Measurements from ENCODE around the gene VNN1. TPM values are rescaled to one million over a fixed set of nuclear protein-coding genes. Genes with fewer than 3 reads are reported as not detected.
"Not testable (repeated sequence)": the region's sequence is repeated elsewhere in the genome, so short reads cannot be mapped to it uniquely, and the experiment has no call there.

VNN1 gene
- polyA plus RNA-seq, 6 donors from 2014 or later, result 0.09 to 0.17 (median 0.10) TPM; not detected in 3

GRCh38 chr6:132715204-132715603 is 1.3 kb upstream of the VNN1 start:
- Mint-ChIP-seq H3K9me3 (peaks cover 0 to 3% (median 0%) of the 10 kb centered on the region in 7 donors), H3K27ac (no peak overlapping the region), H3K27me3 (peaks cover 0 to 7% (median 5%) of the 10 kb centered on the region in 3 donors), H3K36me3 (peaks cover 0 to 4% of the 10 kb centered on the region in 2 donors), H3K4me1 (peaks cover 7 to 12% (median 11%) of the 10 kb centered on the region in 3 donors), H3K4me3 (no peak overlapping the region)
- ATAC-seq (ENCODE audit: low read depth in 2 of 2) (no peak), DNase-seq (no peak)

GRCh38 chr6:132714160-132714559 is 305 bp upstream of the VNN1 start:
- H3K4me3 Mint-ChIP-seq, result peak overlapping the region in 4 of 8 donors; percentile 23 to 51 (median 42)
- H3K36me3 Mint-ChIP-seq, result peaks cover 0 to 4% of the 10 kb centered on the region in 2 donors
- DNase-seq (no peak), ATAC-seq (ENCODE audit: low read depth in 2 of 2) (no peak)
- H3K4me1 Mint-ChIP-seq, result peaks cover 7 to 12% (median 11%) of the 10 kb centered on the region in 3 donors
- H3K9me3 Mint-ChIP-seq, result peaks cover 0 to 3% (median 0%) of the 10 kb centered on the region in 7 donors
- H3K27me3 Mint-ChIP-seq, result peaks cover 0 to 7% (median 0%) of the 10 kb centered on the region in 3 donors
- peak overlapping the region in 1 of 6 donors; percentile 18 for H3K27ac Mint-ChIP-seq

GRCh38 chr6:132712366-132712765 is 1.5 kb downstream of the VNN1 start:
- no peak for ATAC-seq (ENCODE audit: low read depth in 2 of 2)
- H3K27me3 Mint-ChIP-seq, result peaks cover 0 to 5% (median 4%) of the 10 kb centered on the region in 3 donors

DNA sequence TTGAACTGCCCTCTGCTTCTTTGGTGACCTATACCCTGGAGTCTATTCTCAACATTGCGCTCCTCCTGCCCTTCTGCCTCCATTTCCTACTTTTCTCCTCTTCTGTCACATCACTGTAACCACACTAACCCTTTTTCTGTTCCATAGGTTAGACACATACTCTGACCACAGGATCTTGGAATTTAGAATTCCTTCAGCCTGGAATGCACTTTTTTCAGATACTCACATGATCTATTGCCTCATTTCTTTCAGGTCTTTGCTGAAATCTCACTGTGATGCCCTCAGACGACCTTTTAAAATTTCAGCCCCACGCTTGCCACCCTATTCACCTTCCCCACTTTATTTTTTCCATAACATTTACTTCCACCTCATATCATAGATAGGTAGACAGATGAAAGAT is 5.1 kb downstream of the VNN1 start:
- no peak for ATAC-seq (ENCODE audit: low read depth in 2 of 2)
- H3K27me3 Mint-ChIP-seq, result peaks cover 9 to 15% (median 11%) of the 10 kb centered on the region in 3 donors
- peaks cover 1 to 24% (median 17%) of the 10 kb centered on the region in 7 donors for H3K9me3 Mint-ChIP-seq

More at GRCh38 chr6:132712366-132712765, 1.5 kb downstream of the VNN1 start:
- Mint-ChIP-seq H3K4me1 (peaks cover 7 to 14% (median 12%) of the 10 kb centered on the region in 3 donors), H3K9me3 (peaks cover 0 to 3% (median 0%) of the 10 kb centered on the region in 7 donors), H3K36me3 (no peaks in the 10 kb centered on the region), H3K4me3 (no peak overlapping the region), H3K27ac (no peak overlapping the region)
- no peak for DNase-seq

GRCh38 chr6:132708002-132708401 is 5.9 kb downstream of the VNN1 start:
- DNase-seq (no peak), ATAC-seq (ENCODE audit: low read depth in 2 of 2) (no peak)
- Mint-ChIP-seq H3K9me3 (peaks cover 6 to 30% (median 17%) of the 10 kb centered on the region in 7 donors), H3K27ac (no peak overlapping the region), H3K4me3 (no peak overlapping the region), H3K36me3 (peaks cover 4 to 8% of the 10 kb centered on the region in 2 donors), H3K4me1 (peaks cover 0 to 2% (median 0%) of the 10 kb centered on the region in 3 donors), H3K27me3 (peaks cover 11 to 21% (median 17%) of the 10 kb centered on the region in 3 donors)

More for the DNA sequence above, 5.1 kb downstream of the VNN1 start:
- Mint-ChIP-seq H3K4me1 (peaks cover 4 to 8% (median 5%) of the 10 kb centered on the region in 3 donors), H3K36me3 (peaks cover 4 to 8% of the 10 kb centered on the region in 2 donors), H3K27ac (no peak overlapping the region), H3K4me3 (no peak overlapping the region)
- DNase-seq, result no peak

DNA sequence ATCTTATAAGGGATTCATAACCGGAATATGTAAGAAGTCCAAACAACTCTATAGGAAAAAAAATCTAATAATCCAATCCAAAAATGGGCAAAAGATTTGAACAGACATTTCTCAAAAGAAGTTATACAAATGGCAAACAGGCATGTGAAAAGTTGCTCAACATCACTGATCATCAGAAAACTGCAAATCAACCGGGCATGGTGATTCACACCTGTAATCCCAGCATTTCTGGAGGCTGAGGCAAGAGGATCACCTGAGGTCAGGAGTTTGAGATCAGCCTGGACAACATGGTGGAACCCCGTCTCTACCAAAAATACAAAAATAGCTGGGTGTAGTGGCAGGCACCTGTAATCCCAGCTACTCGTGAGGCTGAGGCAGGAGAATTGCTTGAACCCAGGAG is 7.1 kb downstream of the VNN1 start:
- not testable (repeated sequence) for H3K36me3 Mint-ChIP-seq; ATAC-seq (ENCODE audit: low read depth in 2 of 2)
- H3K27me3 Mint-ChIP-seq, result peaks cover 14 to 33% (median 19%) of the 10 kb centered on the region in 3 donors

GRCh38 chr6:132703936-132704335 is 9.9 kb downstream of the VNN1 start:
- Mint-ChIP-seq H3K4me1 (peaks cover 0 to 2% (median 0%) of the 10 kb centered on the region in 3 donors), H3K9me3 (peaks cover 6 to 30% (median 17%) of the 10 kb centered on the region in 7 donors), H3K4me3 (no peak overlapping the region), H3K27ac (no peak overlapping the region), H3K36me3 (peaks cover 4 to 8% of the 10 kb centered on the region in 2 donors), H3K27me3 (peaks cover 19 to 39% (median 26%) of the 10 kb centered on the region in 3 donors)
- DNase-seq (no peak), ATAC-seq (ENCODE audit: low read depth in 2 of 2) (no peak)

More for the DNA sequence above, 7.1 kb downstream of the VNN1 start:
- H3K9me3 Mint-ChIP-seq, result peaks cover 6 to 30% (median 17%) of the 10 kb centered on the region in 7 donors
- DNase-seq, H3K27ac Mint-ChIP-seq, H3K4me3 Mint-ChIP-seq, H3K4me1 Mint-ChIP-seq: not testable (repeated sequence)

- Mint-ChIP-seq H3K27me3 (peaks cover 9 to 30% (median 15%) of the 10 kb centered on the region in 3 donors), H3K4me3 (no peak overlapping the region), H3K4me1 (no peaks in the 10 kb centered on the region), H3K36me3 (peaks cover 4 to 14% of the 10 kb centered on the region in 2 donors), H3K9me3 (peaks cover 8 to 35% (median 17%) of the 10 kb centered on the region in 7 donors), H3K27ac (no peak overlapping the region)
- DNase-seq (no peak), ATAC-seq (ENCODE audit: low read depth in 2 of 2) (no peak)
Measured at GRCh38 chr6:132698608-132699007, 15.2 kb downstream of the VNN1 start.

GRCh38 chr6:132695773-132696172 is 18.1 kb downstream of the VNN1 start:
- H3K27ac Mint-ChIP-seq, result peak overlapping the region in 1 of 6 donors; percentile 8
- no peaks in the 10 kb centered on the region for H3K4me1 Mint-ChIP-seq
- no peak for ATAC-seq (ENCODE audit: low read depth in 2 of 2)

DNA sequence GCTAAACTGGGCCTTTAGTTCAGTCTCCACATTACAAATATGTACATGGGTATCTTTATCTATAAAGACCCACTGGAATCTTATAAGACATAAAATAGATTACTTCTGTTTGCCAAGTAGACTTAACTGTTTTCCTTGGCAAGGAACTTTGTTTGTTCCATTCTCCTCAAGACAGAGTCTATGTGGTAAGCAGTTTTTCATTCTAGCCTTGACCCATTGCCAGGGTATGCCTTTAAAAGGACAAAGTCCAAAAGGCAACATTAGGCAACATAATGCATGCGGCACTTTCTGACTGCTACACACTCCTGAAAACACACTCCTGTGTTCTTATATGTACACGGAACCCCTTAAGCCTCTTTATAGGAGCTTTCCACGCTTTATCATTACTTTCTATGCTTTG is 20.4 kb downstream of the VNN1 start:
- no peak overlapping the region for H3K4me3 Mint-ChIP-seq
- H3K27ac Mint-ChIP-seq, result no peak overlapping the region

More at GRCh38 chr6:132695773-132696172, 18.1 kb downstream of the VNN1 start:
- peaks cover 0 to 12% (median 1%) of the 10 kb centered on the region in 3 donors for H3K27me3 Mint-ChIP-seq
- DNase-seq, result no peak
- H3K4me3 Mint-ChIP-seq, result no peak overlapping the region
- peaks cover 5 to 32% (median 16%) of the 10 kb centered on the region in 7 donors for H3K9me3 Mint-ChIP-seq
- H3K36me3 Mint-ChIP-seq, result peaks cover 4 to 14% of the 10 kb centered on the region in 2 donors

DNA sequence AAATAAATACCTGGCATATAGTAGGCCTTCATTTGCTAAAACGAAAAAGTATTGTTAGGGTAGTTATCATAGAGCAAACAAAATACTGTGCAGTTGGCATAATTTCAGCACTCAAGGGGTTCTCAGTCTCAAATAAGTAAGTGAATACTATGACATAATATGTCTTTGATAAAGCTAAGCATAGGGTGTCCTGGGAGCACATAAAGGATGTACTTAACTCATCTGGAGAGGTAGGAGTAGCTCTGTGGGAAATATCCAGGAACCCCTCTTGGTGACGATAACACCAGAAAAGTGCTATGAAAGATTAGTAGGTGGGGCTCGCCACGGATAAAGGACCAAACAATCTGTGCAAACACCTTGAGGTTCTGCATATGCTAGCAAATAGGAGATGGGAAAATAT is 23.2 kb downstream of the VNN1 start:
- DNase-seq (no peak), ATAC-seq (ENCODE audit: low read depth in 2 of 2) (no peak)
- peaks cover 0 to 11% (median 6%) of the 10 kb centered on the region in 7 donors for H3K9me3 Mint-ChIP-seq
- H3K27me3 Mint-ChIP-seq, result peaks cover 24 to 36% (median 34%) of the 10 kb centered on the region in 3 donors
- no peaks in the 10 kb centered on the region for H3K4me1 Mint-ChIP-seq
- H3K27ac Mint-ChIP-seq, result no peak overlapping the region
- peaks cover under 1 to 3% of the 10 kb centered on the region in 2 donors for H3K36me3 Mint-ChIP-seq
- H3K4me3 Mint-ChIP-seq, result no peak overlapping the region

More for the DNA sequence above, 20.4 kb downstream of the VNN1 start:
- peaks cover 5 to 32% (median 16%) of the 10 kb centered on the region in 7 donors for H3K9me3 Mint-ChIP-seq
- peaks cover 4 to 14% of the 10 kb centered on the region in 2 donors for H3K36me3 Mint-ChIP-seq
- no peaks in the 10 kb centered on the region for H3K4me1 Mint-ChIP-seq
- peaks cover 13 to 29% (median 21%) of the 10 kb centered on the region in 3 donors for H3K27me3 Mint-ChIP-seq
- ATAC-seq (ENCODE audit: low read depth in 2 of 2) (no peak), DNase-seq (no peak)

GRCh38 chr6:132687306-132687705 is 26.5 kb downstream of the VNN1 start:
- DNase-seq (no peak), ATAC-seq (ENCODE audit: low read depth in 2 of 2) (no peak)
- Mint-ChIP-seq H3K36me3 (no peaks in the 10 kb centered on the region), H3K9me3 (no peaks in the 10 kb centered on the region), H3K27ac (no peak overlapping the region), H3K4me3 (no peak overlapping the region), H3K27me3 (peaks cover 24 to 36% (median 31%) of the 10 kb centered on the region in 3 donors), H3K4me1 (no peaks in the 10 kb centered on the region)

DNA sequence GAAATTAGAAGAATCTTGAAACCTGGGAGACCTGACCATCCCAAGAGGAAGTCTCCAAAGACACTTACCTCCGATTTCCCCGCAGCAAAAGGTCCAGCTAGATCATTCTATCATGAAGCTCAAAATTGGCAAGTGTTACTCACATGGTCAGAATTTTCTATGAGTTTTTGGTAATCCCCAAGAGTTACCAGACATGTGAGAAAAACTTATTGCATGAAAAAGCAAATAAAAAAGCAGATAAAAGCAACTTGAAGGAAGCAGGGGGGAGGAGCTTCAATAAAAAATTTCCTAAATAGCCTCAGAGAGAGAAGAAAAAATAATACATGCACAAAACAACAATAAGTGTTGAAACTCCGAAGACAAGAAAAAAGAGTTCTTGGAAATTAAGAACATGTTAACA is 27.3 kb downstream of the VNN1 start:
- Mint-ChIP-seq H3K27me3 (peaks cover 28 to 36% (median 31%) of the 10 kb centered on the region in 3 donors), H3K4me1 (no peaks in the 10 kb centered on the region), H3K9me3 (no peaks in the 10 kb centered on the region), H3K4me3 (no peak overlapping the region), H3K36me3 (no peaks in the 10 kb centered on the region), H3K27ac (no peak overlapping the region)
- ATAC-seq (ENCODE audit: low read depth in 2 of 2) (no peak), DNase-seq (no peak)

DNA sequence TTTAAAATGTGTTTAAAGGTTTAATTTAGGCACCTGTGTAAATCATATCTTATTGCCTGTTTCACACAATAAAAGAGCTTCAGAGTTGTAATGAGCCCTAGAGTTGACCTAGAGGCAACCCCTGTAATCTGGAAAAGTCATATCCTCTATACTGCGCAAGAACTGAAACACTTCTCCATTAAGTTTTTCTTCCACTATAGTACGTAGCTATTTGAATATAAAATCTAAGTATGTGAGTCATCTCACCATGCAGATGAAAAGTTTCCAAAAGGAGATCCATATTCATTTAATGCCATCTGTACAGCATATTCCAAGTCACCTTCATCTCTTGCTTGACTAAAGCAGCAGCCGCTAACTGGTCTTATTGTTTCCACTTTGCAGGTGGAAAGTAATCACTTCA is 28.8 kb downstream of the VNN1 start:
- Mint-ChIP-seq H3K4me3 (no peak overlapping the region), H3K27ac (no peak overlapping the region), H3K9me3 (no peaks in the 10 kb centered on the region), H3K36me3 (no peaks in the 10 kb centered on the region), H3K27me3 (peaks cover 20 to 26% (median 21%) of the 10 kb centered on the region in 3 donors), H3K4me1 (no peaks in the 10 kb centered on the region)
- ATAC-seq (ENCODE audit: low read depth in 2 of 2) (no peak), DNase-seq (no peak)
